Brain microvascular endothelial cell (primary cell): ENCODE measurements around the gene PRPS1L1.

Source experiments
- DNase-seq: peaks from one replicate; pipeline ENCODE4 v3.0.0-alpha.2; 2020
- H3K27ac ChIP-seq: fragments of 250-450 bp; sonication (Bioruptor Pico); 2 replicates; pipeline ENCODE4 v1.5.1; 2020; ENCODE audit warnings: mild to moderate bottlenecking, moderate library complexity
- H3K27me3 ChIP-seq: fragments of 250-450 bp; sonication (Bioruptor Pico); replicated peaks from 2 replicates; pipeline ENCODE4 v1.5.1; 2020; ENCODE audit warnings: mild to moderate bottlenecking
- H3K36me3 ChIP-seq: fragments of 250-450 bp; sonication (Bioruptor Pico); replicated peaks from 2 replicates; pipeline ENCODE4 v1.5.1; 2020; ENCODE audit warnings: mild to moderate bottlenecking
- H3K4me3 ChIP-seq: 2 replicates; pipeline ENCODE4 v1.5.1; 2011; ENCODE audit warnings: low read depth, mild to moderate bottlenecking, control low read depth, low read length, moderate library complexity
- CTCF ChIP-seq: IDR thresholded peaks from 2 replicates; pipeline ENCODE4 v1.5.1; 2011; ENCODE audit warnings: low read depth, mild to moderate bottlenecking, moderate library complexity, low read length, control low read depth, inconsistent platforms; ENCODE audit errors: missing control alignments
- in situ Hi-C: cut with HindIII; loops from 2 replicates; pipeline ENCODE4 v1.10.0; 2017; ENCODE audit warnings: low sequenced_read_pairs, low pct_ligation_motif_present

PRPS1L1 gene

GRCh38 chr7:17976952-17977351, 50.7 kb downstream of the PRPS1L1 start:
- no peaks in the 10 kb centered on the region for H3K27me3 ChIP-seq
- H3K36me3 ChIP-seq = no peaks in the 10 kb centered on the region
- in situ Hi-C loops = no loop called here
- no peak for DNase-seq
- H3K27ac ChIP-seq = no peak overlapping the region
- H3K4me3 ChIP-seq = no peak overlapping the region
- TF ChIP-seq CTCF = no peak
